T-helper 22 cell (primary cell): ENCODE data around the gene BNIP5.

Source experiments
- DNase-seq: peaks from one replicate; pipeline ENCODE4 v3.0.0-alpha.2; 2020; ENCODE audit warnings: low read depth

The BNIP5 gene

DNA sequence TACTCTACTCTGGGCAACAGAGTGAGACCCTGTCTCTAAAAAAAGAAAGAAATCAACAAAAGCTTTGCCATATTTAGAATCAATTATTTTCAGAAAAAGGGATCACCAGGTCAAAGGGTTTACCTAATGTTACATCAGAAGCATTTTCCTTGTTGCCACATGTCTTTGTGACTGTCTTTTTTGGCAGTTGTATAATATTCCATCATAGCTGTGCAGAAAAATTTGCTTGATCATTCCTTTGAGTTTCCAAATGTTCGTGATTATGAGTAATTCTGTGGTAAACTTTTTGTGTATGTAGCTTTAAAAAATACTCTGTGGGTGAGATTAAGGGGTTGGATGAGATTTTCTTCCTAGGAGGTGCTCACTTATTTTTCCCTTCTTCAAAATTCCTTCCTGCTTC is 40.4 kb downstream of the BNIP5 start:
- no peak for DNase-seq

DNA sequence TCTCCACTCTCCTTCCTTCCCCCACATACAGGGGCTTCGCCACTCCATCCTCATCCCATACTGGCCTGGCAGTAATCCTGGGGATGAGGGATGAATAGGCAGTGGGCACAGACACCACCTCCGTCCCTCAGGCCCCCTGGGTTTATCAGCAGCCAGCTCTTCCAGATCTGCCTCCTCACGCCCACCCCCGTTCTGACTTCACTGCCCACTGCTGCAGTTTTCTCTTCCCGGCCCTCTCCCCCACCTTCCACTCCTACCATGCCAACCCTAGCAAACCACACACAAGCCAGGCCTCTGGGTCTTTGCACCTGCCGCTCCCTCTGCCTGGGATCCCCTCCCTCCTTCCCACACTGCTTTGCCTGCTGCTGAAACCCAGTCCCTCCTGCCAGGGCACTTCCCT is 44.5 kb downstream of the BNIP5 start:
- DNase-seq: no peak

DNA sequence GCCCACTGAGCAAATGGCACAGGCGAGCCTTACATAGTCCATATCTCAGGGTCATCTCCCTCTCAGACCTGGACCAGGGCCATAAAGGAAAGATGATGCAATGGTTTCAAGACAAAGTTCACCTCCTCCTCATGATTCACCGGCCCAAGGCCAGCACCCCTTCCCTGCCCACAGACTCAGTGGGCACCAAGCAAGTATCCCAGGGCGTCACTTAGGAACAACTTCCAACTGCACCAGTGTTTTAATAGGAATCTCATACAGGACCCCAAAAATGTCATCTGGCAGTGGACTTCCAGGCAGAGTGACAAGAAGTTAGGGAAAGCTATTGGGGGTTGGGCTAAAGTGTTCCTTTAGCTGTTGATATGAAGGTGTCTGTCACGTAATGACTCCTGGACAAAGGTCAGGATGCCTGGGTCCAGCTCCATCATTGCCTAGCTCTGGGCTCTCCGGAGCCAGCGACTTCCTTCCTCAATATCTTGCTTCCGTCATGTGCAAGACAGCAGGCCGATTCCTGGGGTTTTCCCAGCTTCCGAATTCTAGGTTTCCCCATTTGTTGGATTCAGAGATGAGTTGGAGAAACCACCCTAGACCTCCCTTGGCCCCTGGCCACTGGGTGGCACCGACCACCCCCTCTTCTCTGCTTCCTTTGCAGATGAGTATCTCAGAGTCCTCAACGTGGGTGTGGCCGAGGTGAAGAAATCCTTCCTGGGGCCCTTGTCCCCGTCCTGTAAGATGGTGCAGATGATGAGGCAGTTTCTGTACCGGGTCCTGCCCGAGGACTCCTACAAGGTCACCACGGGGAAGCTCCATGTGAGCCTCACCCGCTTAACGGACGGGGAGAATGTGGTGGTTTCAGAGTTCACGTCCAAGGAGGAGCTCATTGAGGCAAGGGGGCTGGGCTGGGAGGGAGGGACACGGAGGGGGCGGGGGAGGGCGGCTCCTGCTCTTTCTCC is 45.7 kb downstream of the BNIP5 start:
- DNase-seq: no peak

DNA sequence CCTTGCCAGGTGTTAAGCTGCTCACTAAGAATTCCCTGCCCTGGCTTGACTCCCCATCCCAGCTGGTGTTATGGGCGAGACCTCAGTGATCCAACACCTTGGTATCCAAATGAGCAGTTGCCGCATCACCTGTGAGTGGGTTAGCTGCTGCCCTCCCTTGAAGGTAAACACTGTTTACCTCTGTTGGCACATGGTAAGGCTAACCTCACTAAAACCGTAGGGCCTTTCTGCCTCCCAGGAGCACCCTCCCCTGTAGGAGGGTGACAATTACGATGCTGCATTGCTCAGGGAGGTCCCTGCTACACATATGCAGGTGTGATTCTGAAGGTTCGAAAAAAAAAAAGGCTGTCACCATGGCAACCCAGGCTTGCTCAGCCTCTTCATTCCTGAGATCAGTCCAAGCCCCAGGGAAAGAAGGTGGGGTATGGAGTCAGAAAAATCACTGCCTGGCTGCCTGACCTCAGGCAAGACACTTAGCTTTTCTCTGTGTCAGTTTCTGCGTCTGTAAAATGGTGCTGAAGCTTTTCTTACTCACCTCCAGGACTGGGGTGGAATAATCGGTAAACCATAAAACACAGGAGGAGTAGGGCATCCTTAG is 47.3 kb downstream of the BNIP5 start:
- DNase-seq: no peak

DNA sequence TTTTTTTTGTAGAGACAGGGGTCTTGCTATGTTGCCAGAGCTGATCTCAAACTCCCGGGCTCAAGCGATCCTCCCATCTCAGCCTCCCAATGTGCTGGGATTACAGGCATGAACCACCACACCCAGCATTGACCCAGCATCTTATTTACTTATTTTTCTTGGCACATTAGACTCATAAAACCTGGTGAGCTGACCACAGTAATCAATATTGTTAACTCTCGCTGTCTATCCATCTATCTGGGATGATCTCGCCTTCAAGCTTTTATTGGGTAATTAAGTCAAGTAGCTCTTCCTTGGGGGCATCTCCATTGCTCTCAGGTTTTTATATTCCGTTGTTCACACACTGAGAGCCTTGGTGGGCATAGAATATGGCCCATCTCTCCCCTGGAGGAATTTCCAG is 49.8 kb downstream of the BNIP5 start:
- DNase-seq: no peak

DNA sequence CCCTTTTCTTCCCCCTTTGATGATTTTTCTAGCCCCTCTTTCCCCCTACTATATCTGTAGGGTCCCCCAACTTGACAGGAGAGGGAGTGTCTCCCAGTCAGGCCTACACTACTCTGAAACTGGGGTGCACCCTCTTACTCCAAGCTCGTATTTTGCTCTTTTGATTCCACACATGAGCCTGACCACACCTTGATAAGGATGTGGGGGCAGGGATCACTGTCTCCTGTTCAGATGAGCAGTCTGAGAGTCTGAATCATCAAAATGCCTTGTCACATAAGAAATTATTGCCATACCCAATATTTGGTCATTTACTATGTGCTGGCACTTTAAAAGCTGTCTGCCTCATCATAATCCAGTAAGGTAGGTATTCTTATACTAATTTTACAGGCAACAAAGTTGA is 50.9 kb downstream of the BNIP5 start:
- no peak for DNase-seq

DNA sequence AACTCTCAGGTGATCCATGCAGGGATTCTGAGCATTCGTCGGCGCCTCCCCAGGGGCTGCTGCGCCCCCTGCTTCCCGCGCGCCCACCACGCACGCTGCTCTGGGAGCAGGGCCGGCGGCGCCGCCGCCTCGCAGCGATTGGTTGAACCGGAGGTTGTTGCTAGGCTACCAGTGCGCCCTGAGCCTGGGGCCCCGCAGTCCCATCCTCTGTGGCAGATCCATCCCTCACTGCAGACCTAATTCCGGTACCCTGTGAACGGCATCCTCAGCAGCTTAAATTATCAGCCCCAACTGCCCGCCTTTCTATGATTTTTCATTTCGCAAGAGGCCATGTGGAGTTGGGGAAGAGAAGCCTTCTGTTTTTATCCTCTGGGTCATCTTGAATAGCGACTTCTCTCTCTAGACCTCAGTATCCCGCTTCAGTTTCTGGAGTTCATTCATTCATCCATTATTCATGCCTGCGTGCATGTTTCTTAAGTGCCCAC is 51.5 kb downstream of the BNIP5 start:
- DNase-seq: no peak

DNA sequence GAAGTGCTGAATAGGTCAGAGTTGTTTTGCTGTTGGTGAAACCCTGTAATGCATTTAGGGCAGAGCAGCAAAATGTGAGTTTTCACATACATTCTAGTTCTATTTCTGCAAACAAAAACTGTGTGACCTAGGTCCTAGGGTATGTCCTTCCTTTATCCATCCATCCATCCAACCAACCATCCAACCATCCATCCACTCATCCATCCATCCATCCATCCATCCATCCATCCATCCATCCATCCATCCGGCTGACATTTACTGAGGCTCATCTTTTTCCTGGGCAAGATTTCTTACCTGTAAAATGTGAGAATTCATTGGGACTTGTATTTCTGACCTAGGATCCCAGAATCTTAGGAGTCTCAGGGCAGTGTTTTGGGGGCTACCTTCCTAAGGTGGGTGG is 52.3 kb downstream of the BNIP5 start:
- DNase-seq: no peak

DNA sequence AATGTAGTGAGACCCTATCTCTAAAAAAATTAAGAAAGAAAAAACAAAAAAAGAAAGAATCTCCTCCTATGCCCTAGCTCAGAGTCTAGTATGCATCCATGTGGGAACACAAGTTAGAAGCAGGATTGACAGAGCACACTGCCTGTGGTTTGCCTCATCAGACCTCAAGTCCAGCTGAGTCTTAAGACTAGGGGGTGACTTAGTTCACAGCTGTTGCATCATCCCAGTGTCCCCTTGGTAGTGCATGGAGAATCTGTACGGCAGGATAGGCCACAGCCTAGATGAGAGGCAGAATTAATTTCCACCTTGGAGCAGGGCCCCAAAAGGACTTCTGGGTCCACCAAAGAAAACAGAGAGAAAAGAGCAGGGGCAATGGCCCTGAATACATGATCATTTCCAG is 53.1 kb downstream of the BNIP5 start:
- DNase-seq: no peak

DNA sequence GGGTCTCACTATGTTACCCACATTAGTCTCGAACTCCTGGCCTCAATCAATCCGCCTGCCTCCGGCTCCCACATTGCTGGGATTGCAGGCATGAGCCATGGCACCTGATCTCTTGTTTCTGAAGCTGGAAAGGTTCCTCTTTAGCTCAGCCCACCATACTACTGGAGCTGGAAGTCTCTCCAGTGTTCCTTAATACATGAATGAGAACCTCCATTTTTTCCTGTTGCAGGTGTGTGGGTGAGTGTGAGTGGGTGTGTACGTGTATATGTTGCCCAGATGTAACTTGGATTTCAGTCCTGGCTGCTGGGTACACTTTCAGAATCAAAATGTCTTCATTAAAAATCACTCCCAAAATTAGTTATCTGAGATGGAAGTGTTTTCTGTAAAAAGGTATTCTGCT is 55.7 kb downstream of the BNIP5 start:
- no peak for DNase-seq

DNA sequence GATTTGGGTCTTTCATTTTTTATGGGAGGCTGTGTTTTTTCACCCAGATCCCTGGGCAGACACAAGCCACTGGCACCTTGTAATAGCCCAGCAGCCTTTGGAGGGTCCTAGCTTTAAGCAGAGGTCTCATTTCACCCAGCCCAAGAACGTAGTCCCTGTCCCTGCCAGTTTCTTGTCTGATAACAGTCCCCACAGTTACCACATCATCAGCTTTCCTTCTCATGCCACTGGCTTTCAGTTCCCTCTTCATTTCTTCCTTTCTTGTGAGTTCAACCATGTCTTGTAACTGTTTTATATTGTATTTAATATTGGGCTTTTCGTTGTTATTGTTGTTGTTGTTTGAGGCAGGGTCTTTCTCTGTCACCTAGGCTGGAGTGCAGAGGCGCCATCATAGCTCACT is 56.2 kb downstream of the BNIP5 start:
- DNase-seq: no peak

DNA sequence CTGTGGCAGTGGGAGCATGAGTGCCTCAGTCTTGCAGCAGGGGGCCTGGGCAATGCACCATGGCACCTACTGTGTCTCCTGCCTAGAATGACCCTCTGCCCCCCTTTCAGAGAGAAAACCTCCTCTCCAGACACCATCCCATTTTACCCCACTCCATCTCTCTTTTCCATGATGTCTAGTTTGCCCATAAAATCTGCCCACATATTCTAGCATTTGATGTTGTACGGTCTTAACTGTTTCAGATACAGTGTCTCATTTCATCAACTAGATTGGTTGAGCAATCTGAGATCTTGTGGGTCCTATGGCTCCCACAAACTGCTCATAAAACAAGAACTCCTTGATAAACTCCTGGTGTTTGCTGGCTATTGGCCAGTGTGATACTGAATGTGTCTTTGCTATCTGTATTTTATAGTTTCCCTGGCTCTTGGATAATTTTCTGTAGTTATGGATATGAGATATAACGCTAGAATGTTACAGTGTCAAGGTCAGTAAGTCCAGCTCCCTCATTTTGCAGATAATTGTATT is 58.7 kb downstream of the BNIP5 start:
- no peak for DNase-seq

DNA sequence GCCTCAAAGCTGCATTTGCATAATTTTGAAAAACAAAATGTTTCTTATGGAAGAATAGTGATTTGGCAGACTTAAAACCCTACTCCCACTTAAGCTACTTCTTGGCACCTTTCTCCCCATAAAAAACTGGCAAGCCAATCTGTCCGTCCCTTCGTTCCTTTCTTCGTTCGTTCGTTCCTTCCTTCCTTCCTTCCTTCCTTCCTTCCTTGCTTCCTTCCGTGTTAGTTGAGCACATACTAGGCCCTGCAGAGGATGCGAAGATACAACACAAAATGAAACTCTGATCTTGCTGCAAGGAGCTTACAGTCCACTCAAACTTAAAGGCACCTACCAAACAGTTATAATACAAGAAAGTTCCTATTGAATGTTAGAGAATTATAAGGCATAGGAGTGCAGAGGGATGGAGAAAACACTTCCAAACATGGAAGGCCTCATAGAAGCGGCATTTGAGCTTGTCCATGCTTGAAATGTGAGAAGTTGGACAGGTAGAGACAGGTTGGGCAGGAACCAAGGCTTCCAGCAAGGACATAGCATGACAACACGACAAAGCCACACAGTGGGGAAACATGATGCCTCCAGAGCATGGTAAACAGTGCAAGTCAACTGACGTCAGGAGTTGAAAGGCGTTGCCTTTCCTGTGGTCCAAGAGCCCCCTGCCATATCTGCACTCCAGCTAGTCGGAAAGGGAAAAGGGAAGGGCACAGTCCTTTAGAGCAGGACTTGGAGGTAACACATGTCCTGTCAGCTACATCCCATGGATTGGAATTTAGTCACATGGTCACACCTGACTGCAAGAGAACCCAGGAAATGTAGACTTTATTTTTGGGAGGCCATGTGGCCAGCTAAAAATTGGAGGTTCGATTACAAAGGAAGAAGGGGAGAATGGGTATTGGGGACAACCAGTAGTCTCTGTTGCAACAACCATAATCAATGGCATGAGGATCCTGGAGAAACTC is 59.8 kb downstream of the BNIP5 start:
- no peak for DNase-seq

DNA sequence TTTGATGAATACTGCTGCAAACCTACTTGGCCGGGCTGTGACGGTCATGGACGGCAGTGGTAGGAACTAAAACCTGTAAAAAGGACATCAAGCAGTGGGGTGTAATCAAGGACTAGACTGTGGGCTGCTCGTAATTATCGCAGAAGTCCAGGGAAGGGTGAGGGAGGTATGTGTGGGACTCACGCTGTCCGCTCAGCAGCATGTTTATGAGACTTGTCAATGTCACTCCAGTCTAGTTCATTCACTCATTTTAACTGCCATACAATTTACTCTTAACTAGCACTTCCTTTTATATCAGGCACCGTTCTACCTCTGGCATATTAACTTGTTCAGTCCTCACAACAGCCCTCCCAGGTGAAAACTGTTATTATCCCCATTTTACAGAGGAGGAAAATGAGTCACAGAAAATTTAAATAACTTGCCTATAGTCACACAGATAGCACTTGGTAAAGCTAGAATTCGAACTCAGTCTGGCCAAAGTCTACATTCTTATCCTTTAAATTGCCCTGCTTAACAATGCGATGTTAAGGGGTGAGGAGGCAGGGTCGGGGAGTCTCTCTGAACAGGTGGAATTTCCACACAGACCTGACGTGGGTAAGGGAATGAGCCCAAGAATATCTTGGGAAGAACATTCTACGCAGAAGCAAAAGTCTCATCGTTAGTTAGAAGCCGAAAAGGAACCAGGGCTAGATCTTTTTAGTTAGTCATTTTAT is 62.7 kb downstream of the BNIP5 start:
- no peak for DNase-seq

DNA sequence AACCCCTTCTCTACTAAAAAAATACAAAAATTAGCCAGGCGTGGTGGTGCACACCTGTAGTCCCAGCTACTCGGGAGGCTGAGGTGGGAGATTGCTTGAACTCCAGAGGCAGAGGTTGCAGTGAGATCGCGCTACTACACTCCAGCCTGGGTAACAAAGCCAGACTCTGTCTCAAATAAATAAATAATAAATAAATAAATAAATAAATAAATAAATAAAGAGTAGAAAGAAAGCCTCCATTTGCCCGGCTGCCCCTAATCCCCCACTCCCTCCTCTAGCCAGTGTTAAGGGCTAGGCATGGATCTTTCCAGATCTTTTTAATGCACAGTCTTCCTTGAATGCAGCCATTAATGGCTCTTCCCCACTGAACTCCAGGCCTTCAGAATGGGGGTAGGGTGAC is 63.6 kb downstream of the BNIP5 start:
- no peak for DNase-seq

DNA sequence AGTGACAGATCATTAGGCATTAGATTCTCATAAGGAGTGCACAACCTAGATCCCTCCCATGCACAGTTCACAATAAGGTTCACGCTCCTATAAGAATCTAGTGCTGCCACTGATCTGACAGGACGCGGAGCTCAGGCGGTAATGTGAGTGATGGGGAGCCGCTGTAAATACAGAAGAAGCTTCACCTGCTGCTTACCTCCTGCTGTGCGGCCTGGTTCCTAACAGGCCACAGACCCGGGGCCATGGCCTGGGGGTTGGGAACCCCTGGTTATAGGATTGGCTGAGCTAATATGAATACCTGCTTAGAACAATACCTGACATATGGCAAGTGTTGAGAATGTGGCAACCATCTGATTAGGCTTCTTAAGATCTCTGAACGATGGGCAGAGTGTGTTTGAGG is 64.5 kb downstream of the BNIP5 start:
- DNase-seq: no peak

DNA sequence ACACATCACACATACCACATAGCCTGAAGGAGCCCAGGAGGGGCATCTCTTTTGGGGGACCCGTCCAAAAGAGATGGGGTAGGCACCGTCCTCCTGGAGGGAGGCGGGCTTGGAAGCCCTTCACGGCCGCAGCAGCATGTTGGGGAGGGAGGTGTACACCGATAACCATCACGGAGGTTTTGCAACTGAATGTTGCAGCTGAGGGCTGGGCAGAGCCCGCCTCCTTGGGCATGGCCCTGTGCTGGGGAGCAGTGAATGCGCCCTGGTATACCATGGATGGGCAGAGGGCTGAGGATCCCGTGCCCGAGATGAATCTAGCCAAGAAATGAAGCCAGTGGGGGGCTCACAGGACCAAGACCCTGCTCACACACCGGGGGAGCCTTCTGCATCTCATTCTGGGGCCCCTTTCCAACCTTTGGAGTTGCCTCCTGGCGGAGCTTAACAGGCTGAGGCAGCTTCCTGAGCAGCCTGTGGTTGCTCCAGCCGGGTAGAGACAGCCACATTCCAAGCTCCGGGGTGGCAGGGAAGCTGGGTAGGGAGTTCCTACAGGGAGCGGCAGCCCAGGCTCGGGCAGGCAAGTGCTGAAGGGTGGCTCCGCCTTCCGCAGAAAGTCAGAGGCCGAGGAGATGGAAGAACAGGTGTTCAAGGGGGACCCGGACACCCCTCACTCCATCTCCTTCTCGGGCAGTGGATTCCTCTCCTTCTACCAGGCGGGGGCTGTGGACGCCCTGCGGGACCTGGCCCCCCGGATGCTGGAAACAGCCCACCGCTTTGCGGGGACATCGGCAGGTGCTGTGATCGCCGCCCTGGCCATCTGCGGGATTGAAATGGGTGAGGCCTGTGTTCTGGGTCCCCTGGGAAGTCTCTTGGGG is 66.6 kb downstream of the BNIP5 start, which contains the start of gene PNPLA1:
Gene PNPLA1 (plus strand): TSS at position 227 of the 872 bp plus-strand sequence. CDS start 400 bp downstream, at position 627.
- DNase-seq: no peak

DNA sequence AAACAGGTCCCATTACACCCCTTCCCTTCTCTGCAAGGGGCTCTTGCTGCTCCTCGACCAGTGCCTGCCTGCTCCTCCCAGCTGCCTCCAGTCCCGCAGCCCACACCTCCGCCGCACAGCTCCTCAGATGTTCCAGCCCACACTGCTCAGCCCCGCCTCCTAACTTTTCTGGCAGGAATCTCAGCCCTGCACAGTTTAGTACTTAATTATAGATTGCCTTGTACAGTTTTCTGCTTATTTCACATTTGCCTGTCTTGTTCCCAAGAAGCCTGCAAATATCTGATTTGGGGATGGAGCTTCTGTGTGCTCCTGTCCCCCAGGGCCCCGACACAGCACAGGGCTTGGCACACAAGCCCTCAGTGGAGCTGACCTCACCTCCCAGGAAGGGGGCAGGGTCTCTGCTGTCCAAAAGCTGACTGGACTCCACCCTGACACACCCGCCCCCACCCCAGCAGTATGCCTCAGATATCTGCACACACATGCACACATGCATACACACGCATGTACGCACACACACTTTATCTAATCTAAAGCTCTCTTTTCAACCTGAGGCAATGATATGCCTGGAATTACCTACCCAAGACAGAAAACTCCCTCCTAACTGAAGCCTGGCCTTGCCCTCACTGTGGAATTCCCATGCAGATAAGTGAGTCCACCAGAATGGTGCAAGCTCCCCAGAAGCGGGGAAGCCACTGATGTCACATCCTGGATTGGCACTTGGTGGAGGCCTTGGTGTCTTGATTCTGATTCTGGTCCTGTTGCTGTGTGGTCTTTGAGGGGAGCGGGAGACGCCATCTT is 68.0 kb downstream of the BNIP5 start:
- no peak for DNase-seq

DNA sequence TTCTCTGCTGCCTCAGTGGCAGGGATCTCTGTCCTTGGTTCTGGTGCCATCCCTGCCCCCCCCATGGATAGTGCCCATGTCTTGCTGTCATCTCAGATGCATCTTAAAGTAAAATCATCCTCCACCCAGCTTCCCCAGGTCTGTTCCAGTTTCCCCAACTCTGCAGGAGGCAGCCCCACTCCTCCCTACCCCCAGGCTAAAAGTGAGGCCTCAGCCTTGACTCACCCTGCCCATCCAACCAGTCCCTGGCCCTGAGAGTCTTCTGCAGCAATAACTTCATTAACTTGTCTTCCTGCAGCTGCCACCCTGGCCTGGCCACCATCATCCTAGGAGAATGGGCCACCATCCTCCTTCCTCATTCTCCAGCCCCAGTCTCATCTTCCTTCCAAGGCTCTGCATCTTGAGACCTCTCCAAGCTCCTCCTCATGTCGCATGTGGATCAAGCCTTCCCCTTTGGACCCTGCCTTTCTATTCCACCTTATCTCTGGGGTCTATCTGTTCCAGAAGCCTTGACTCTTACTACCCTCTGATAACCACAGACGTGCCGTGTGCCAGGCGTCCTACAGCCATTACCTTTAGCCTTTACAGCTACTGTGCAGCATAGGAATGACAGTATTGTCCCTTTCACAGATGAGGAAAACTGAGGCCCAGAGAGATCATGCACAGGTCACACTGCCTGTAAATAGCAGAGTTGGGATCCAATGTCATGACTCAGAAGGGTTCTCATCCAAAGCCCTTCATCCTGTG is 68.8 kb downstream of the BNIP5 start:
- no peak for DNase-seq
